Measurements from ENCODE around the gene VSX2.

GRCh38 chr14:74202113-74202512, 37.1 kb upstream of the VSX2 start:
- TF ChIP-seq EZH2 (IDR thresholded peaks at IDR 0.05; ENCODE audit: low read length), result no peak
- TF ChIP-seq CTCF (optimal IDR thresholded peaks at IDR 0.05 in 1 of 3, IDR thresholded peaks at IDR 0.05 in 1 of 3, conservative IDR thresholded peaks at IDR 0.05 in 1 of 3; ENCODE audit: extremely low read depth in 1 of 3, insufficient read depth in 2 of 3, low read length in 3 of 3), result no peak

Data from keratinocyte (primary cell).